IPS DF 4.7 (cell line): ENCODE data around the gene C9orf85.
"Not testable (repeated sequence)": the region's sequence is repeated elsewhere in the genome, so short reads cannot be mapped to it uniquely, and the experiment has no call there.

Source experiments
- DNase-seq: peaks from one replicate; pipeline ENCODE4 v3.0.0-alpha.2; 2013; ENCODE audit warnings: low spot score; ENCODE audit errors: extremely low read depth

The C9orf85 gene, protein sequence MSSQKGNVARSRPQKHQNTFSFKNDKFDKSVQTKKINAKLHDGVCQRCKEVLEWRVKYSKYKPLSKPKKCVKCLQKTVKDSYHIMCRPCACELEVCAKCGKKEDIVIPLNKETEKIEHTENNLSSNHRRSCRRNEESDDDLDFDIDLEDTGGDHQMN

DNA sequence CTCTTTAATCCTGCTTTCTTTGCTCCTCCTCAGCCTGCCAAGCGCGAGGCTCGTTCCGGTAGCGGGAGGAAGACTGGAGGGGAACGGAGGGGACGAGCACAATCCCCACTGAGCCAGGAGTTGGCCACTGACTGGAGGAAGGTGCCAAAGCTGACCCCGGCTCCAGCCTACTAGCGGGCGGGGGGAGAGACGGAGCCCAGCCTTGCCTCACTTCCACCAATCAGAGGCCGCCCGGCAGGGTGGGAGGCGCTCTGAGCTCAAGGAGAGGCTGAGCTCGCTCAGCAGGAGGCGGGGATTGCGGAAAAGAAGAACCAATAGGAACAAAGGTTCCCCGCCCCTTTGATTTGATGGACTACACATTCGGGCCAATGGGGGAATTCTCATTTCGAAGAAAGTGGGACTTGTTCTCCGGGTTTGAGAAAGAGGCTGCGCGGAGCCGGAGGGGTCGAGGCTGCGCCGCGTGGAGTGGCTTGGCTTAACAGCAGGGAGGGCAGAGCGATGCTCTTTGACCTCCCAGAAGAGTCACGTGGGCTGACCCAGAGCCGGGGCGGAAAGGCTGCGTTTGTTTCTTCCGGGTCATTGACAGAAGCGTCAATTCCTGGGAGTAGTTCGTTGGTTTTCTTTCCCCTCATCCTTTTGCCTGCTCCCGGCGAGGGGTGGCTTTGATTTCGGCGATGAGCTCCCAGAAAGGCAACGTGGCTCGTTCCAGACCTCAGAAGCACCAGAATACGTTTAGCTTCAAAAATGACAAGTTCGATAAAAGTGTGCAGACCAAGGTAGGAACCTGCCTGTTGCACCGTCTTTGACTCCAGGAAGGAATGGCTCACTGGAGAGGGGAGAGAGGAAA lies at the start of gene C9orf85, which contains the start of gene ABHD17B:
TSS of gene C9orf85 (plus strand) at position 579 of the 847 bp plus-strand sequence. CDS start at position 675, 96 bp downstream.
TSS of gene ABHD17B (minus strand) at position 133 of the 847 bp plus-strand sequence. CDS start 36,113 bp downstream, outside the sequence.
- DNase-seq = peak; percentile 98

DNA sequence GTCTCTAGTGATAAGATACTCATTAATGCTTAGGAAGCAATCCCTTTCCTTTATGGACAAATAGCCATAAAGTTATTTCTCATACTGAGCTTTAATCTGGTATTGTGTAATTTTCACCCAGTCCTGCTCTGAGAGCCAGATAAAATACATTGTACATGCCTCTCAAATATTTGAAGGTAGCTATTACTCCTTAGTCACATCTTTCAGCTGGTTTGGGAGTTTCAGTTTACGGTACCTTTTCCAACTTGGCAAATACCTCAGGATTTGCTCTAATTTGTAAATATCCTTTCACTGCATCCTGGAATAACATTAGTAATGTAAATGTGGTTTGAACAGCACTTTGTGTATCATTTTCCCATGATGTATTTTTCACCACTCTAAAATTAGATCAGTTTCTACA lies 47.8 kb upstream of the C9orf85 start:
- no peak for DNase-seq

DNA sequence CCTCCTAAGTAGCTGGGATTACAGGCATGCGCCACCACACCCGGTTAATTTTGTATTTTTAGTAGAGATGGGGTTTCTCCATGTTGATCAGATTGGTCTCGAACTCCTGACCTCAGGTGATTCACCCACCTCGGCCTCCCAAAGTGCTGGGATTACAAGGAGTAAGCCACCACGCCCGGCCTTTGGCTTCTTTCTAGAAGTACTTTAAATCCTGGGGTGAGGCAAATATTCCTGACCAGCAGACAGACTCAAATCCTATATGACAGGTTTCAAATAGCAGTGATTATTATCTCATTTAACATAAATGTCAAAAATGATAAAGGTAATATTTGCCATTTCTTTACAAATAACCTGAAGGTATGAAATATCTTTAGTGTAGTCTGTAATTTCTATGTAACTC lies 36.1 kb upstream of the C9orf85 start:
- no peak for DNase-seq

DNA sequence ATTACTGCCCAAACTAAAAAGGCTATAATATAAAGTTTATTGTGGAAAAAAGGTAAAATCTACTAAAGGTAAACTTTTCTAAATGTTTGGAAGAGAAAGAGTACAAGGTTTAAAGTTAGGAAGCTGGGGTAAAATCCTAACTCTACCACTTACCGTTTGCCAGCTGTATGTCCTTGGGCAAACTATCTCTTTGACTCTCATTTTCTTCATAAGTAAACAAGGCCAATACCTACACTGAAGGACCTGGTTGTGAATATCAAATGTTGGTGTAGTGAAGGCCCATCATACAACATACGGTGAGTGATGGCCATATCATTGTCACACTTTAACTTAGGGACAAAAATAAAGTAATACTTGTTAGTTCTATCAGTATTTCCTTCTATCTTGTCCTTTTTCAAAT lies 35.3 kb upstream of the C9orf85 start:
- DNase-seq = no peak

DNA sequence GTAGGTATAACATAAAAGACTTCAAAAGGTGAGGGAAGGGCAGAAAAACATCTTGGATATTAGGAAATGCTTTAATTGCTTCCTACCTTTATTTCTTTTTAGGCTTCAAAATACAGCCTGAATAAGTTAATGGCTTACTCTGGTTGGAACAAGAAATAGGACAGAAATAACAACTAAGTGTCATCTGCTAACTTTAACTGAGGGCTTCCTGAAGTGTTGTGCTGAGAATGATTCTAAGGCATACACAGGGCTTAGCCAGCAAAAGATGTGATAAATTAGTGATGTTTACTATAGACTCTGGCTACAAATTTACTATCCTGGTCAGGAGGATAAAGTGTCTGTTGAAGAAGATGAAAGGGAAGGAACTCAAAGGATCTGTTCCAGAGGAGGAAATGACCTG lies 34.6 kb upstream of the C9orf85 start:
- no peak for DNase-seq

DNA sequence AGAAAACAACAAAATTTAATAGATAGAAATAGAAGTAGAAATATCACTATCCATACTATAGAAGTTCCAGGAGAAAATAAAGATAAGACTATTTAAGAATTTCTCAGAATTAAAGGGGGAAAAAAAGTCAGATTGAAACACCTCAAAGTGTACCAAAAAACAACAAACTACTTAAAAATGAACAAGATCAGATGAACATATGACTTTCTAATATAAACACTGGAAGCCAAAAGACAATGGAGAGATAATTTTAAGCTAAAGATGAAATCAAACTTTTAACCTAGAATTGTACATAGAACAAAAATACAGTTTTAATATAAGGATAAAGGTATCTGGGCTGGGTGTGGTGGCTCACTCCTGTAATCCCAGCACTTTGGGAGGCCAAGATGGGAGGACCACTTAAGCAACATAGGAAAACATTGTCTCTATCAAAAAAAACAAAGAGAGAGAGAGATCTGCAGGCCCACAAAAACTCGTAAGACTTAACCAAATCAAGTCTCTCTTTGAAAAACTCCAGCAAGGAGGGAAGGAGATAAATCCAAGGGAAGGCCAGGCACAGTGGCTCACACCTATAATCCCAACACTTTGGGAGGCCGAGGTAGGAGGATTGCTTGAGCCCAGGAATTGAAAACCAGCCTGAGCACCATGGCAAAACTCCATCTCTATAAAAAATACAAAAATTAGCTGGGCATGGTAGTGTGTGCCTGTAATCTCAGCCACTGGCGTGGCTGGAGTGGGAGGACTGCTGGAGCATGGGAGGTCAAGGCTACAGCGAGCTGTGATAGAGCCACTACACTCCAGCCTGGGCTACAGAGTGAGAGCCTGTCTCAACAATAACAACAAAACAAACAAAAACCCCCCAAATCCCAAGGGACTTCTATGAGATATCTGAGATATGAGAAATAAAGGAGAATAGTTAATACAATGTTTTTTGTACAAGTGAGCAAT lies 32.8 kb upstream of the C9orf85 start:
- no peak for DNase-seq

DNA sequence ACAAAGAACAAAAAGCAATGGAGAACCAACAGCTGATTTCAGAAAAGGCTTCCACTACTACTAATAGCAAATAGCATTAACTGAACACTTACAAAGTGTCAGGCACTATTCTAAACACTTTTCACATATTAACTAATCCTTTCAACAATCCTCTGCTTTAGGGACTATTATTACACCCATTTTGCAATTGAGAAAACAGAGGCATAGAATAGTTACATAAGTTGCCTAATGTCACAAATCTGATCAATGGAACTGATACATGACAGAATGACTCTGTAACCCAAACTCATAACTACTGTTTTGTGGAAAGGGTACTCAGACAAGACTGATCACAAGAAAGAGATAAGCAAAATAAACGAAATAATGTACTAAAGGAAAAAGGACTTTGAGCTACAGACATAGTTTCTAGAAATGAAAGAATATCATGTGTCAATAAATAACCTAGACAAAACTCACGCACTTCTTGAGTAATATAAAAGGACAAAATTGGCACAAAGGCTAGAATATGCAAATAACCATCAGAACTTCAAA lies 31.7 kb upstream of the C9orf85 start:
- DNase-seq = no peak

DNA sequence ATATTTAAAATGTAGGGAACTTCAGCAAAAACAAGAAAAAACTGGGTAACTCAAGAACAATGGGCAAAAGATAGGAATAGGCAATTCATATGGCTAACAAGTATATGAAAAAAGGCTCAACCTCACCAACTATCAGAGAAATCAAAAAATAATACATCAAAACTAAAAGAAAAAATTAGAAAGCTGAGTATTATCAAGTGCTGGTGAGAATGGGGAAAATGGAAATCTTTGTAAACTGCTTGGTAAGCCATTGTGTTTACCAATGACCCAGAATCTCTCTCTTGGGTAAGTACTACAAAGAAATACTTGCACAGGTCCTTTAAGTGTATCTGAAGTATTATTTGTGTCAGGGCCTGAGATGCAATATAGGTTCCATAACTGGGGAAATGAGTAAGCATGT lies 27.4 kb upstream of the C9orf85 start:
- DNase-seq = no peak

DNA sequence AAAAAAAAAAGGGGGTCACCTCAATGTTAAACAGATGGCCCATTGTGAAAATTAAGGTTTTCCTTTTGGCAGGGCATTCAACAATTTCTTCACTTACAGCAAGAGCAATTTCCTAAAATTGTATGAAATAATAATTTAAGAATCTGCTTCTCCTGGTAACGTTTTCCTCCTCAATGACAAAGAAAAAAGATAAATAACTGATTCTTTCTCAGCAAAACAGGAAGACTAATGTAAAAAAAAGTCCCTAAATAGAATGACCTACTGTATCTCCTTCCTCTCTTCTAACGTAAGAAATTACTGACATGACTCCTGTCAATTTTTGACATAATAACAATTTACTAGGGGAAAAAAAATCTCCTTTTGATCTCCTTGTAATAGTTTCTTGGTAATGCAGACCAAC lies 26.0 kb upstream of the C9orf85 start:
- no peak for DNase-seq

DNA sequence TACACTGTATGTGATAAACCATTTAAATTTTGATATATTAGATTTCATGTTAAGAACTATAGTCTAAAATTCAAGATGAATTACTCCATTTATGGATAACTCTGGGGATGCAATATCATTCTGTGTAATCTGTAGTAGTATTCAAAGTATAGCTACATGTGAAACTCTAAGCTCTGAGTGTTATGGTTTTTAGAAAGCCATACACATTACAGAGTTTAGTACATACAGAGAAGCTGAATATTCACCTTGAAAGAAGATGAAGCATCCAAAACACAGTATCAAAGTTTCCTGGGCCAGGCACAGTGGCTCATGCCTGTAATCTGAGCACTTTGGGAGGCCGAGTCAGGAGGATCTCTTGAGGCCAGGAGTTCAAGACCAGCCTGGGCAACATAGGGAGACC lies 25.4 kb upstream of the C9orf85 start:
- no peak for DNase-seq

DNA sequence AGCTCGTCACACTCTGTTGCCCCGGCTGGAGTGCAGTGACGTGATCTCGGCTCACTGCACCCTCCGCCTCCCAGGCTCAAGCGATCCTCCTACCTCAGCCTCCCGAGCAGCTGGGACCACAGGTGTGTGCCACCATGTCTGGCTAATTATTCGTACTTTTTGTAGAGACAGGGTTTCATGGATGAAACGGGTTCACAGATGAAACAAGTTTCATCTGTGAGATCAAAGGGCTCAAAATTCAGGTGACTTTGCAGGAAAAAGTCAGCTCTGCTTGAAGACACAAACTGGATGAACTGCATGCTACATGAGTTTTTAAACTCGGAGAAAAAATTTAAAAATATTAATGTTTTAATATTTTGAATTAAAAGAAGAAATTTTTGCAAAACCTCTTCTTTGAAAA lies 24.9 kb upstream of the C9orf85 start:
- no peak for DNase-seq

DNA sequence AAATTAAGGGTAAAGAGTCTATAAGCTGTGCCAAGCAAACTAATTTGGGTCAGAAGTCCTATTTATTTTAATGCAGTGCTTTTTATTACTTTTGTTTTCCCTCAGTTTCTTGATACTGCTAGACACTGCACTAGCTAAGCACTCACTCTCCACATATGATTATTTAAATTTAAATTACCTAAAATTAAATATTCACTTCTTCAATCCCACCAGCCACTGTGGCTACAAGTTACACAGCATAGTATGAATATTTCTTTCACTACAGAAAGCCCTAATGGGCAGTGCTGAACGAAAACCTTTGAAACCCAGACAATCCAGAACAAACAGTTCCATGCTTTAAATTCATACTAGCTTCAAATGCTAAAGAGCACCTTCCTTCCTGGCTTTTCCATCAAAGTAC lies 24.1 kb upstream of the C9orf85 start:
- no peak for DNase-seq

DNA sequence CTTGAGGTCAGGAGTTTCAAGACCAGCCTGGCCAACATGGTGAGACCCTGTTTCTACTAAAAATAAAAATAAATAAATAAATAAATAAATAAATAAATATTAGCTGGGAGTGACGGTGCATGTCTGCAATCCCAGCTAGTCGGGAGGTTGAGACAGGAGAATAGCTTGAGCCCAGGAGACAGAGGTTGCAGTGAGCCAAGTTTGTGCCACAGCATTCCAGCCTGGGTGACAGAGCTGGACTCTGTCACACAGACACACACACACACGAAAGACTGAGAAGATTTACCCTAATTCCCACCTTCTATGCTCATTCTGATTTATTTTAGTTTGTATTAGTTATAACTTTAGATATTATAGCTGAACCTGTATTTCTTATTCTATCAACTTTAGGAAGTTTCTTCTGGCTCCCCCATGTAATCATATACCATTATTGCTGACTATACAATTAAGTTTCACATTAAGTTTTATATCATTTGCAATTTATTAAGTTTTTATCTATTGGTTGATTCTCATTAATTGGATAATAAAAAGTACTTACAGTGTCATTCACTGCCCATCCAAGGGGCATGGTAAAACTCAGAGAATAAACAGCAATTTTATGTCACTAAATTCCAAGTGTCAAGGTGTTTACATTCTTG lies 21.3 kb upstream of the C9orf85 start:
- no peak for DNase-seq

DNA sequence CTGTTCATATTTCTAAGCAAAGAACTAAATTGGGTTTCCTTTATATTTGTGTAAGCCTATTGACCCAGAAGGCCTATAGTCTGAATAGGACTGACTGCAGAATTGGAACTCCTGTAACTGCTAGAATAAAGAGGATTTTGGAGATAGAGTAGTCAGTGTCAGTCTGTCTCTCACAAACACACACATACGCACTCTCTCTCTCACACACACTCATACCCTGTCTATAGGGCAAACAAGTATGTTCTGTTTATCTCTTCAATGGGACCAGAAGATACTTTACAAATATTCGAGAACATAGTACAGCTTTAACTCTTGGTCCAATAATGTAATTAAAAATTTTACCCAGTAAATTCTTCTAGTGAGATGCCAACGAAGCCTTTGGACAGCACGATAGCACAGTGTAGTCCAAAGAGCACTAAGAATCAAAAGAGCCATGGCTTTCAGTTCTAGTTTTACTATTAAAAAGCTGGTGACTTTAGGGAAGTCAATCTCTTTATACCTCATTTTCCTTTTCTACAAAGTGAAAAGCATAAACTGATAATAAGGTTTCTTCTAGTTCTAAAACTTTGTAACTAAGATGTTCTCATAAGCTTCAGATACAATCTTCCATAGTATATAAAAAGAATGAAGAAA lies 19.8 kb upstream of the C9orf85 start:
- DNase-seq = no peak

DNA sequence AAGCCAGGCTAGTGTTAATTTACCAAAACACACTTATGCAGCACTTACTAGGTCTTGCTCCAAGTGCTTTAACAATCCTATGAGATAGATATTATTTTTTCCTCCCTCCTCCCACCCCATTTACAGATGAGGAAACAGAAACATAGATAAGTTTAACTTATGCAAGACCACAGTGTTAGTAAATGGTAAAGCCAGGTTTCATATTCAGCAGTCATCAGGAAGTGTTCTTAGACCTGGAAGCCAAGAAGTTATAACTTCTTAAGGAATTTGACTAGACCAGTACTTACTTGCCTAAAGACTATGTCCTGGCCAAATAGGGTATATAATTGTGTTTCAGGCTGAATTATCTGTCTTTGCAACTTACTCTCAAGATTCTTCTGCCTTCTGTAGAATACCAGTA lies 16.3 kb upstream of the C9orf85 start:
- no peak for DNase-seq

DNA sequence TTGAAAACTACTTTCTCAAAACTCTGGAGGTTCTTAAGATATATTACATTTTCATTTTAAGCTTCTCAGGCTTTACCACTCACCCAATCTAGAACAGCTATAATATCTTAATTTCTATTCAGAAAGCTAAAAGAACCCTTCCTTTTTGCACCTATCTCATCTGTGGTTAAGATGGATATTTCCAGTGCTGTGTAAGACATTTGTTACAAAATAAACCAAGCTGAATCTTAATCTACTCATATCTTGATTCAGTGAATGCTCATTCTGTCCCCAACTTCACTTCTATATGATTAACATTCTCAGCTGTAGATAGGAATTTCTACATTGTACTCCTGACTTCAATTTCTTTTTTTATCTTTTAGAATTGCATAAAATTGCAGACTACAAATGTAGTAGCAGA lies 15.5 kb upstream of the C9orf85 start:
- DNase-seq = no peak

DNA sequence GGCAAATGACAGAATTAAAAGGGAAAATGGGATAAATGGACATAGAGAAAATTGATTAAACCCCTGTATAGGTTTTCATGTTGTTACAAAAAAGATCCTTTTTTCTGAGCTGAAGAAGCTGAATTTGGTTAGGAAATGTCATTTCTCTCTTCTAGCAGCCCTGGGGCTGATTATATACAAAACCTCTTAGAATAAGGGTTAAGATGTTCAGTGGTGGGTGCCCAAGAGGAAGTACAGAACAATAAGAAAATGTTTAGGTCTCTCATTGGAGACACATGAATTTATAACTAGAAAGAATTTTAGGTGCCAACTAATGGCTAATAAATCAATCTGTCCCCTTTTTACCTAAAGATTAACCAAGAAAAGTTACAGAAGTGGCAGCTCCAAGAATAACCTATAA lies 14.7 kb upstream of the C9orf85 start:
- no peak for DNase-seq

DNA sequence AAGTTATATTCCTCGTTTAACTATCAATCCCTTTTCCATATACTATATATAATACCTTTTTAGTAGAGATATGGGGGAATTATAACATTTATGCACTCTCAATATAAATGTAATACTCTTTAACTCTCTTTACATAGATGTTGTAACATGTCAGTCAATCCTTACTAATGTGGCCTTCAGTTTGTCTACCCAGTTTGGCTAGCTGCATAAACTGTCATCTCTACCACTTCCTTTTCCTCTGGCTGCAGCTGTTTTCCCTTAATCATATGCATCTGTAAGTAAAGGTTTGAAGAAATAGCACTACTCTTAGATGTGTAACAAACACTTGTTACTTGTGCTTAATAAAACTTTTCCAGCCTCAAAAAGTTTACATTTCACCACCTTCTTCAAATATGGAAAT lies 13.9 kb upstream of the C9orf85 start:
- no peak for DNase-seq

DNA sequence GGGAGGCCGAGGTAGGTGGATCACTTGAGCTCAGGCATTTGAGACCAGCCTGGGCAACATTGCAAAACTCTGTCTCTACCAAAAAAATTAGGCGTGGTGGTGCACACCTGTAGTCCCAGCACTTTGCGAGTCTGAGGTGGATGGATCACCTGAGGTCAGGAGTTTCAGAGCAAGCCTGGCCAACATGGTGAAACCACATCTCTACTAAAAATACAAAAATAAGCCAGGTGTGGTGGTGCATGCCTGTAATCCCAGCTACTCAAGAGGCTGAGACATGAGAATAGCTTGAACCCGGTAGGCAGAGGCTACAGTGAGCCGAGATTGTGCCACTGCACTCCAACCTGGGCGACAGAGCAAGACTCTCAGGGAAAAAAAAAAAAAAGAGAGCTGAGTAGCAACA lies 12.7 kb upstream of the C9orf85 start:
- DNase-seq = not testable (repeated sequence)

DNA sequence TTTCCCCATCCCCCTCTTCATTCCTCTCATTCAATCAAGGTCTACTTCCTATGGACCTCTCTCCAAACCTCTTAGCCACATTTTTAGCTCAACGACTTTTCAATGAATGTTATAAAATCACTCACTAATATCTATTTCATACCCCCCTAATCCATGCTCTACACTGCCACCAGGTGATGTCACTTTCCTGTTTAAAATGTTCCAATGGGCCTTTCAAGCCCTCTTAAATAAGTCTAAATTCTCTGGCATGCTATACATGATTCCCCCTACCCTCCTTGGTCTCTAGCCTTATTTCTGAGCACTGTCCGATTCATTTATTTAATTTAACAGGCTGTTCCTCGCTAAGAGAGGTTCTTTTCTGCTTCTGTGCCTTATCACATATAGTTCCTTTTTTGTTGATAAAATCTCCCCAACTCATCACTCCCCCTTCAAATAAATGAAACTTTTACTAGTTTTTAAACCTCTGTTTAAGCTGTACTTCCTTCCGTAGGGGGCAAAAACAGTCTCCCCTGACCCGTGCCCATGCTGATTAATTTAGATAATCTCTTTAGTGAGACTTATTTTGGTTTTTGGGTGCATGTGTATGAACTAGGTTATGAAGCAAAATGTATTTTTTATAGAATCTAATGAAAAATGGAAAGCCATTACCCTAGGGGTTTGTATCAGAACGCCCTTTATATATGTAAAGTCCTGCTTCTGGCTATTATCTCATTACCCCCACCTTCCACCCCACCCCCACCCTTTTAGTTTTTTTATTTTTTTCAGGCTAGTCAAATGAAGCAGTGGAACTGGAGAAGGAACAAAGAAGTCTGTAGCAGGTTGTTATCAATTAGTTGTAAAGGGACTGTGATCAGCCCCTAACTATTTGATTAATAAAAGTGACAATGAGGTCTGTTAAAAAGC lies 9.5 kb upstream of the C9orf85 start:
- no peak for DNase-seq
